ENCODE results near the gene RBM18.
A peak's percentile ranks its signal among the peaks of the same experiment; 100 is the strongest.

RBM18 gene

GRCh38 chr9:122246666-122247065 is 18.0 kb downstream of the RBM18 start:
- no peak for TF ChIP-seq CTCF (IDR thresholded peaks at IDR 0.05; ENCODE audit: control insufficient read depth, extremely low read depth, insufficient read depth)
- no peak overlapping the region for H3K4me3 ChIP-seq (ENCODE audit: low read depth, low read length)
- DNase-seq (ENCODE audit: low read depth), result peak; percentile 63

GRCh38 chr9:122244349-122244748 is 20.3 kb downstream of the RBM18 start:
- no peak overlapping the region for H3K4me3 ChIP-seq (ENCODE audit: low read depth, low read length)
- no peak for TF ChIP-seq CTCF (IDR thresholded peaks at IDR 0.05; ENCODE audit: control insufficient read depth, extremely low read depth, insufficient read depth)
- no peak for DNase-seq (ENCODE audit: low read depth)

- TF ChIP-seq CTCF (IDR thresholded peaks at IDR 0.05; ENCODE audit: control insufficient read depth, extremely low read depth, insufficient read depth), result no peak
- no peak for DNase-seq (ENCODE audit: low read depth)
Measured at GRCh38 chr9:122239722-122240121, 24.9 kb downstream of the RBM18 start.

GRCh38 chr9:122236681-122237080 is 28.0 kb downstream of the RBM18 start:
- H3K4me3 ChIP-seq (ENCODE audit: low read depth, low read length), result no peak overlapping the region
- no peak for DNase-seq (ENCODE audit: low read depth)

More at GRCh38 chr9:122239722-122240121, 24.9 kb downstream of the RBM18 start:
- H3K4me3 ChIP-seq (ENCODE audit: low read depth, low read length), result no peak overlapping the region

GRCh38 chr9:122234022-122234748 is 30.5 kb downstream of the RBM18 start:
- no peak for DNase-seq (ENCODE audit: low read depth)
- no peak overlapping the region for H3K4me3 ChIP-seq (ENCODE audit: low read depth, low read length)
- no peak for TF ChIP-seq CTCF (IDR thresholded peaks at IDR 0.05; ENCODE audit: control insufficient read depth, extremely low read depth, insufficient read depth)

More at GRCh38 chr9:122236681-122237080, 28.0 kb downstream of the RBM18 start:
- no peak for TF ChIP-seq CTCF (IDR thresholded peaks at IDR 0.05; ENCODE audit: control insufficient read depth, extremely low read depth, insufficient read depth)

GRCh38 chr9:122232796-122233306 is 31.8 kb downstream of the RBM18 start:
- DNase-seq (ENCODE audit: low read depth), result no peak

More at GRCh38 chr9:122232796-122233306, 31.8 kb downstream of the RBM18 start:
- TF ChIP-seq CTCF (IDR thresholded peaks at IDR 0.05; ENCODE audit: control insufficient read depth, extremely low read depth, insufficient read depth), result no peak
- H3K4me3 ChIP-seq (ENCODE audit: low read depth, low read length), result no peak overlapping the region
